GM12878 (cell line): Measurements from ENCODE around the gene PLA2G15. TPM values are rescaled to one million over a fixed set of nuclear protein-coding genes. Genes with fewer than 3 reads are reported as not detected.

Experiments
- ATAC-seq: fragments of 200-7000 bp; cut with Tn5 transposase; 3 replicates; pipeline ENCODE4 v1.9.1; 2020; ENCODE audit warnings: mild to moderate bottlenecking, moderate library complexity
- BruUV-seq: library from RNA; stranded (reverse); fragments of 400-500 nt; replicated peaks from 2 replicates; lab custom pipeline; 2021; lab: Mats Ljungman, UMichigan
- CTCF ChIA-PET: fragments of 300-600 bp; sonication (Branson Sonifier 250); formaldehyde crosslinking; extraction: SDS; loops from one replicate; lab custom pipeline; 2021; ENCODE audit warnings: inconsistent platforms; lab: Yijun Ruan, JAX
- POLR2A ChIA-PET: fragments of 350-600 bp; formaldehyde crosslinking; extraction: SDS; loops from one replicate; lab custom pipeline; 2021; ENCODE audit warnings: inconsistent platforms; lab: Charles Lee
- RAD21 ChIA-PET: fragments of 300-600 bp; sonication (Branson Sonifier 250); formaldehyde crosslinking; loops from one replicate; lab custom pipeline; 2023; ENCODE audit warnings: antibody characterized with exemption; ENCODE audit not compliant: unreplicated experiment; lab: Charles Lee
- SMC1A ChIA-PET: fragments of 300-600 bp; sonication (Branson Sonifier 250); formaldehyde crosslinking; loops from one replicate; lab custom pipeline; 2023; ENCODE audit not compliant: unreplicated experiment, uncharacterized antibody; lab: Charles Lee
- DNase-seq: peaks from one replicate; pipeline ENCODE4 v3.0.0-alpha.2; 2011; ENCODE audit warnings: low read depth, low spot score
- FAIRE-seq: peaks from 3 replicates; lab custom pipeline; 2011; peaks lifted over from hg19 to GRCh38; lab: Jason Lieb, UNC
- H2AFZ ChIP-seq: 2 replicates; pipeline ENCODE4 v1.6.0; 2011; ENCODE audit warnings: low read depth, low read length, control low read depth; ENCODE audit not compliant: control insufficient read depth
- H3K27ac ChIP-seq: 2 replicates; pipeline ENCODE4 v1.5.1; 2011; ENCODE audit warnings: control low read depth; ENCODE audit not compliant: control insufficient read depth, insufficient read depth
- H3K27me3 ChIP-seq, 2 experiments: replicated peaks in 1 of 2; 2 replicates each; pipeline versions ENCODE4 v1.6.0 to v1.6.1; 2011; ENCODE audit warnings: low read length in 1 of 2; ENCODE audit not compliant: control insufficient read depth in 2 of 2, insufficient read depth in 2 of 2
- H3K36me3 ChIP-seq, 2 experiments: 2 replicates each; pipeline ENCODE4 v1.5.1; 2011; ENCODE audit warnings: low read length in 1 of 2; ENCODE audit not compliant: control insufficient read depth in 2 of 2, insufficient read depth in 2 of 2
- H3K4me1 ChIP-seq: 2 replicates; pipeline ENCODE4 v1.6.1; 2011; ENCODE audit warnings: mild to moderate bottlenecking, low read length, moderate library complexity, mixed read lengths; ENCODE audit not compliant: control insufficient read depth, insufficient read depth
- H3K4me2 ChIP-seq: 2 replicates; pipeline ENCODE4 v1.6.0; 2011; ENCODE audit warnings: control low read depth; ENCODE audit not compliant: control insufficient read depth, insufficient read depth
- H3K4me3 ChIP-seq: fragments of 200-600 bp; sonication (generic); 2 replicates; pipeline ENCODE4 v1.5.1; 2016
- H3K79me2 ChIP-seq: 2 replicates; pipeline ENCODE4 v1.6.0; 2011; ENCODE audit warnings: low read length; ENCODE audit not compliant: control insufficient read depth, insufficient read depth
- H3K9ac ChIP-seq: 2 replicates; pipeline ENCODE4 v1.8.0; 2011; ENCODE audit warnings: low read length, control low read depth, mixed read lengths; ENCODE audit not compliant: control insufficient read depth, insufficient read depth
- H3K9me3 ChIP-seq: replicated peaks from 3 replicates; pipeline ENCODE4 v1.5.1; 2011; ENCODE audit warnings: mild to moderate bottlenecking, low read length; ENCODE audit not compliant: control insufficient read depth, insufficient read depth
- H4K20me1 ChIP-seq: 2 replicates; pipeline ENCODE4 v1.6.0; 2011; ENCODE audit not compliant: control insufficient read depth, insufficient read depth
- EED ChIP-seq: sonication (generic); IDR thresholded peaks from 2 replicates; pipeline ENCODE4 v1.6.1; 2016; ENCODE audit warnings: antibody characterized with exemption, low read depth
- EGR1 ChIP-seq, 2 experiments: IDR thresholded peaks; 1 replicate in 1 of 2; 2 replicates in 1 of 2; pipeline ENCODE4 v1.6.1; 2011 to 2012; ENCODE audit warnings: low read depth in 2 of 2, low read length in 2 of 2, borderline replicate concordance in 1 of 2, mild to moderate bottlenecking in 1 of 2, moderate library complexity in 1 of 2
- FOS ChIP-seq: IDR thresholded peaks from 3 replicates; pipeline ENCODE4 v1.6.1; 2011; ENCODE audit warnings: borderline replicate concordance; ENCODE audit not compliant: insufficient read length; ENCODE audit errors: extremely low read depth
- IKZF1 ChIP-seq: fragments of 450-650 bp; conservative IDR thresholded peaks from 2 replicates; pipeline ENCODE4 v1.6.1; 2017; ENCODE audit warnings: antibody characterized with exemption, mild to moderate bottlenecking
- KLF5 ChIP-seq: fragments of 450-650 bp; IDR thresholded peaks from 2 replicates; pipeline ENCODE4 v1.6.1; 2014; ENCODE audit warnings: mild to moderate bottlenecking; ENCODE audit not compliant: partially characterized antibody
- NBN ChIP-seq: fragments of 450-650 bp; IDR thresholded peaks from 2 replicates; pipeline ENCODE4 v1.6.1; 2016
- RAD21 ChIP-seq: IDR thresholded peaks from 2 replicates; pipeline ENCODE4 v1.6.1; 2011; ENCODE audit warnings: mild to moderate bottlenecking, low read depth, low read length, moderate library complexity; ENCODE audit not compliant: insufficient read depth
- RELA ChIP-seq: fragments of 450-650 bp; IDR thresholded peaks from 2 replicates; pipeline ENCODE4 v1.8.0; 2014; ENCODE audit warnings: borderline replicate concordance; ENCODE audit not compliant: partially characterized antibody
- SIX5 ChIP-seq: IDR thresholded peaks from 2 replicates; pipeline ENCODE4 v1.6.1; 2011; ENCODE audit warnings: mild to moderate bottlenecking, low read depth, low read length, moderate library complexity; ENCODE audit not compliant: severe bottlenecking
- SRF ChIP-seq, 2 experiments: IDR thresholded peaks; 2 replicates each; pipeline ENCODE4 v1.6.1; 2011; ENCODE audit warnings: low read depth in 2 of 2, low read length in 2 of 2, mild to moderate bottlenecking in 1 of 2, moderate library complexity in 1 of 2
- YBX1 ChIP-seq: fragments of 450-650 bp; IDR thresholded peaks from 2 replicates; pipeline ENCODE4 v1.6.1; 2016; ENCODE audit warnings: antibody characterized with exemption
- ZBED1 ChIP-seq: IDR thresholded peaks from 2 replicates; pipeline ENCODE4 v1.6.1; 2016; ENCODE audit warnings: borderline replicate concordance
- ZNF622 ChIP-seq: fragments of 450-650 bp; IDR thresholded peaks from 2 replicates; pipeline ENCODE4 v1.6.1; 2017; ENCODE audit warnings: mild to moderate bottlenecking, inconsistent platforms
- WGBS: methylation state at CpG from one replicate; pipeline ENCODE4 v1.1.6; 2016; ENCODE audit warnings: low lambda C conversion rate; ENCODE audit not compliant: insufficient replicate concordance, insufficient coverage; ENCODE audit errors: missing lambda C conversion rate; 5-methylcytosine and 5-hydroxymethylcytosine counted together
- in situ Hi-C: fragments of 300-500 bp; cut with MboI; formaldehyde crosslinking; loops from 9 replicates; pipeline ENCODE4 v1.14.3; 2018; ENCODE audit warnings: mixed read lengths
- intact Hi-C: fragments of 100-400 bp; cut with micrococcal nuclease; formaldehyde crosslinking; loops from one replicate; pipeline ENCODE4 v1.14.2; 2022; ENCODE audit not compliant: unreplicated experiment
- polyA plus RNA-seq, 11 experiments: library from polyadenylated mRNA; depleted of rRNA in 4 of 11; unstranded in 6 of 11; stranded (reverse) in 5 of 11; fragments of >200 nt; fragmentation: Nextera tagmentation in 4 of 11; fragmentation: Illumina TruSeq in 1 of 11; extraction: Ambion mirVana in 4 of 11; extraction: Trizol in 1 of 11; gene quantifications; 1 replicate in 1 of 11; 2 replicates in 10 of 11; pipeline versions ENCODE4 v1.2.1 to v1.2.3, GENCODE V29; 2011 to 2016; ENCODE audit warnings: inconsistent platforms in 2 of 11, missing spikeins in 2 of 11, low read depth in 1 of 11
- total RNA-seq, 4 experiments: library from RNA; depleted of rRNA in 3 of 4; stranded (reverse); fragments of >200 nt in 3 of 4; fragmentation: Illumina TruSeq in 1 of 4; extraction: Trizol in 1 of 4; gene quantifications; 2 replicates each; pipeline versions ENCODE4 v1.2.1 to v1.2.3, GENCODE V29; 2013 to 2021
- TF ChIP-seq, protein P1 (sequence below): fragments of 450-650 bp; IDR thresholded peaks from 2 replicates; pipeline ENCODE4 v1.6.1; 2016; ENCODE audit warnings: mild to moderate bottlenecking
- TF ChIP-seq, protein P2 (sequence below): fragments of 450-650 bp; IDR thresholded peaks from 2 replicates; pipeline ENCODE4 v1.6.1; 2017; ENCODE audit warnings: low read depth, mild to moderate bottlenecking, moderate library complexity

PLA2G15 gene
- total and polyA plus RNA-seq, 10 of the 15 experiments (the other 5 are each of a cell fraction or from before 2014, with no cell fraction given) = 0.31 to 9.4 (median 6.8) TPM

DNA sequence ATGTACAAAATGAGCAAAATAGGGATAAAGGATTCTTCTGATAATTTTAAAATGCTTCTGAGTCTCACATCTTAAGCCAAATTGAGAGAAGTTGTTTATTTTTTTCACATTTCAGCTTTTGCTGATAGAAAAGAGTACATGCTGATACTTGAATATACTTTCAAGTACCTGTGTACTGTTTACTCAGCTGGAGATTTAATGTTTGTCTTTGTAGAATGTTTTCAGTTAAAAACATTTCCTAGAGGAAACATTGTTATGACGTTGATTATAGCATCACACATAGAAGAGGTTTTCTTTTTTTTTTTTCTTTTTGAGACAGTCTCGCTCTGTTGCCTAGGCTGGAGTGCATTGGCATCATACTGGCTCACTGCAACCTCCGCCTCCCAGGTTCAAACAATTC, 28.9 kb upstream of the PLA2G15 start:
- CTCF ChIA-PET = interaction anchor here (1.1 to 1.7 kb wide), 2 partner anchors 9 to 15 kb away, joined by 4 read pairs; no protein-coding TSS in a partner anchor
- intact Hi-C loops = no loop called here
- POLR2A ChIA-PET = interaction anchor here (1.0 kb wide), 1 partner anchor 87 kb away, joined by 4 read pairs; no protein-coding TSS in a partner anchor
- H3K4me2 ChIP-seq = no peak overlapping the region
- no peak overlapping the region for H3K4me3 ChIP-seq
- FAIRE-seq (no peak), ATAC-seq (no peak)
- H3K79me2 ChIP-seq = no peaks in the 10 kb centered on the region
- RAD21 ChIA-PET = interaction anchor here (1.2 to 1.9 kb wide), 2 partner anchors 12 to 143 kb away, joined by 3 to 4 read pairs; no protein-coding TSS in a partner anchor
- H3K9ac ChIP-seq = no peak overlapping the region
- H3K4me1 ChIP-seq = peaks cover 4% of the 10 kb centered on the region; the same call in 1 of the 2 replicates
- BruUV-seq = no TSS peak
- H2AFZ ChIP-seq = no peak overlapping the region
- H3K27ac ChIP-seq = no peak overlapping the region
- H3K9me3 ChIP-seq = no peaks in the 10 kb centered on the region
- no peaks in the 10 kb centered on the region for H3K27me3 ChIP-seq
- in situ Hi-C loops = no loop called here
- TF ChIP-seq FOS (no peak), ZNF622 (no peak), RELA (no peak), ZBED1 (no peak)
- TF ChIP-seq, all 136 proteins: peak for 0
- SMC1A ChIA-PET = interaction anchor here (0.6 to 1.4 kb wide), 5 partner anchors 8 to 147 kb away, joined by 3 read pairs; no protein-coding TSS in a partner anchor
- no peak for DNase-seq
- Histone ChIP-seq H3K36me3 (0 out of 4 replicates have a peak, but pooled peaks cover 0 to 2% of the 10 kb centered on the region in 2 experiments), H4K20me1 (no peaks in the 10 kb centered on the region)
- 94% methylated on average over 3 of the region's 3 CpGs for WGBS

DNA sequence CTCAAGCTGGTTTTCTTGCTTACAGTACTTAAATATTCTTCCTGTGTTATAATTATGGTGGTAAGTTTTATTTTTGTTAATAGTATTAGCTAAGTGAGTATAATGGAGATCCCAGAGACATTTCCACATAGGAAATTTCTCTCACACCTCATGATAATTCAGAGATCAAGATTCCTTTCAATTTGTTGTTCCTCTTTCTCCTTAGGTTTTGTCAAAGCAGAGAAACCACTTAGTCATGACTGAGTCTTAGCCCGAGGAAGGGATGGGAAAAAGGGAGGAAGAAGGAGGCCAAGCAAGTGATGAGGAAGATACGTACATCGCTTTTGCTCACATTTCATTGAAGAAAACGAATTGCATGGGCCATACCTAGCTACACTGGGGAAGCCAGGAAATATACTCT, 27.7 kb upstream of the PLA2G15 start:
- Histone ChIP-seq H2AFZ (no peak overlapping the region), H3K36me3 (peaks cover 0 to 9% of the 10 kb centered on the region in 2 experiments; a peak in 2 of 4 replicates), H3K9ac (no peak overlapping the region), H3K9me3 (no peaks in the 10 kb centered on the region), H3K27me3 (no peaks in the 10 kb centered on the region), H3K4me1 (no peaks in the 10 kb centered on the region), H3K79me2 (no peaks in the 10 kb centered on the region), H3K4me3 (no peak overlapping the region), H3K27ac (no peak overlapping the region), H3K4me2 (no peak overlapping the region), H4K20me1 (no peaks in the 10 kb centered on the region)
- FAIRE-seq (no peak), DNase-seq (no peak), ATAC-seq (no peak)
- intact Hi-C loops (no loop called here), in situ Hi-C loops (no loop called here)
- RAD21 ChIA-PET = interaction anchor here (0.6 to 1.9 kb wide), 2 partner anchors 11 to 254 kb away, joined by 4 to 5 read pairs; no protein-coding TSS in a partner anchor
- 90% methylated on average over 4 of the region's 4 CpGs for WGBS
- no TSS peak for BruUV-seq
- SMC1A ChIA-PET = interaction anchor here (1.1 kb wide), 1 partner anchor 10 kb away, joined by 3 read pairs; no protein-coding TSS in a partner anchor
- CTCF ChIA-PET = interaction anchor here (0.8 to 1.7 kb wide), 7 partner anchors 9 to 132 kb away, joined by 3 to 5 read pairs (median 4); partner anchors contain the start of gene NFATC3
- POLR2A ChIA-PET = interaction anchor here (0.6 kb wide), 5 partner anchors 89 to 194 kb away, joined by 3 to 7 read pairs (median 4); partner anchors contain the start of gene DUS2
- TF ChIP-seq RAD21 (no peak), SIX5 (no peak), IKZF1 (no peak), EED (no peak), KLF5 (no peak), SRF (IDR thresholded peaks at IDR 0.05; ENCODE audit: low read depth in 2 of 2, low read length in 2 of 2) (no peak), YBX1 (no peak), NBN (no peak), EGR1 (IDR thresholded peaks at IDR 0.05; ENCODE audit: borderline replicate concordance in 1 of 2, low read depth in 2 of 2, low read length in 2 of 2) (no peak)
- TF ChIP-seq, protein P1, sequence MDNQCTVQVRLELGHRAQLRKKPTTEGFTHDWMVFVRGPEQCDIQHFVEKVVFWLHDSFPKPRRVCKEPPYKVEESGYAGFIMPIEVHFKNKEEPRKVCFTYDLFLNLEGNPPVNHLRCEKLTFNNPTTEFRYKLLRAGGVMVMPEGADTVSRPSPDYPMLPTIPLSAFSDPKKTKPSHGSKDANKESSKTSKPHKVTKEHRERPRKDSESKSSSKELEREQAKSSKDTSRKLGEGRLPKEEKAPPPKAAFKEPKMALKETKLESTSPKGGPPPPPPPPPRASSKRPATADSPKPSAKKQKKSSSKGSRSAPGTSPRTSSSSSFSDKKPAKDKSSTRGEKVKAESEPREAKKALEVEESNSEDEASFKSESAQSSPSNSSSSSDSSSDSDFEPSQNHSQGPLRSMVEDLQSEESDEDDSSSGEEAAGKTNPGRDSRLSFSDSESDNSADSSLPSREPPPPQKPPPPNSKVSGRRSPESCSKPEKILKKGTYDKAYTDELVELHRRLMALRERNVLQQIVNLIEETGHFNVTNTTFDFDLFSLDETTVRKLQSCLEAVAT = no peak
- TF ChIP-seq, protein P2, sequence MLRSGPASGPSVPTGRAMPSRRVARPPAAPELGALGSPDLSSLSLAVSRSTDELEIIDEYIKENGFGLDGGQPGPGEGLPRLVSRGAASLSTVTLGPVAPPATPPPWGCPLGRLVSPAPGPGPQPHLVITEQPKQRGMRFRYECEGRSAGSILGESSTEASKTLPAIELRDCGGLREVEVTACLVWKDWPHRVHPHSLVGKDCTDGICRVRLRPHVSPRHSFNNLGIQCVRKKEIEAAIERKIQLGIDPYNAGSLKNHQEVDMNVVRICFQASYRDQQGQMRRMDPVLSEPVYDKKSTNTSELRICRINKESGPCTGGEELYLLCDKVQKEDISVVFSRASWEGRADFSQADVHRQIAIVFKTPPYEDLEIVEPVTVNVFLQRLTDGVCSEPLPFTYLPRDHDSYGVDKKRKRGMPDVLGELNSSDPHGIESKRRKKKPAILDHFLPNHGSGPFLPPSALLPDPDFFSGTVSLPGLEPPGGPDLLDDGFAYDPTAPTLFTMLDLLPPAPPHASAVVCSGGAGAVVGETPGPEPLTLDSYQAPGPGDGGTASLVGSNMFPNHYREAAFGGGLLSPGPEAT = no peak
